Stomach (tissue), 9 donors: Measurements from ENCODE around the gene SH3TC1. TPM values are rescaled to one million over a fixed set of nuclear protein-coding genes. Genes with fewer than 3 reads are reported as not detected.
A peak's percentile ranks its signal among the peaks of the same experiment; 100 is the strongest.

Experiments used
- DNase-seq, 2 donors: peaks; one replicate each; pipeline versions ENCODE4 v3.0.0 to v3.0.0-alpha.2; 2013 to 2019
- H3K27ac ChIP-seq, 5 donors: fragments of 200-600 bp in 4 of 5; sonication (generic) in 4 of 5; one replicate each; pipeline ENCODE4 v1.5.1; 2013 to 2019; ENCODE audit warnings: mild to moderate bottlenecking in 1 of 5, moderate library complexity in 1 of 5
- H3K27me3 ChIP-seq, 3 donors: fragments of 200-600 bp; sonication (generic); one replicate each; pipeline ENCODE4 v1.5.1; 2017 to 2019; ENCODE audit warnings: mixed run types in 1 of 3
- H3K36me3 ChIP-seq, 4 donors: fragments of 200-600 bp; sonication (generic); 1 replicate in 3 of 4; 2 replicates in 1 of 4; pipeline ENCODE4 v1.5.1; 2016 to 2019
- H3K4me1 ChIP-seq, 4 donors: fragments of 200-600 bp; sonication (generic); one replicate each; pipeline ENCODE4 v1.5.1; 2016 to 2019
- H3K4me3 ChIP-seq, 4 donors: fragments of 200-600 bp; sonication (generic) in 3 of 4; one replicate each; pipeline ENCODE4 v1.5.1; 2016 to 2019; ENCODE audit warnings: mild to moderate bottlenecking in 1 of 4
- H3K9me3 ChIP-seq, 4 donors: fragments of 200-600 bp; sonication (generic); one replicate each; pipeline ENCODE4 v1.5.1; 2016 to 2019
- EP300 ChIP-seq: sonication (generic); formaldehyde crosslinking; IDR thresholded peaks from one replicate; pipeline ENCODE4 v1.6.1; 2017; ENCODE audit warnings: antibody characterized with exemption
- POLR2A ChIP-seq, 4 donors: fragments of 450-650 bp; IDR thresholded peaks; one replicate each; pipeline ENCODE4 v1.6.1; 2016; ENCODE audit warnings: antibody characterized with exemption in 4 of 4, control low read depth in 2 of 4, mild to moderate bottlenecking in 1 of 4, moderate library complexity in 1 of 4
- POLR2AphosphoS5 ChIP-seq, 3 donors: sonication (generic); formaldehyde crosslinking; IDR thresholded peaks; one replicate each; pipeline ENCODE4 v1.6.1; 2016; ENCODE audit warnings: antibody characterized with exemption in 3 of 3
- WGBS, 5 donors: extraction: QIAGEN DNeasy Blood & Tissue Kit in 3 of 5; methylation state at CpG; one replicate each; pipeline versions ENCODE4 v1.1.5 to v1.1.7; 2013 to 2018; 5-methylcytosine and 5-hydroxymethylcytosine counted together
- intact Hi-C: fragments of 100-400 bp; cut with DNase I; formaldehyde crosslinking; loops from one replicate; pipeline ENCODE4 v1.15.1; 2023; ENCODE audit warnings: low total_unique reads
- polyA plus RNA-seq, 3 donors: library from polyadenylated mRNA; stranded (reverse); fragments of 200-250 nt; gene quantifications; one replicate each; pipeline ENCODE4 v1.2.3, GENCODE V29; 2013
- total RNA-seq, 5 donors: library from RNA; depleted of rRNA; stranded (reverse); fragments of >200 nt; gene quantifications; one replicate each; pipeline versions ENCODE4 v1.1.0 to v1.2.3, GENCODE V29; 2014 to 2016
- TF ChIP-seq, protein P1 (sequence below), 7 experiments: fragments of 450-650 bp in 4 of 7; fragments of 200-600 bp in 3 of 7; sonication (generic) in 3 of 7; IDR thresholded peaks; one replicate each; pipeline ENCODE4 v1.5.1; 2016 to 2019; ENCODE audit warnings: antibody characterized with exemption in 7 of 7, control low read depth in 2 of 7, mild to moderate bottlenecking in 1 of 7
- donor health status: healthy with polysubstance abuse.
- donor health status: Bipolar disorder and iron deficiency.
- donor health status: healthy.

SH3TC1 gene
- total and polyA plus RNA-seq, 8 donors, result 12.0 to 96.2 (median 27.9) TPM

DNA sequence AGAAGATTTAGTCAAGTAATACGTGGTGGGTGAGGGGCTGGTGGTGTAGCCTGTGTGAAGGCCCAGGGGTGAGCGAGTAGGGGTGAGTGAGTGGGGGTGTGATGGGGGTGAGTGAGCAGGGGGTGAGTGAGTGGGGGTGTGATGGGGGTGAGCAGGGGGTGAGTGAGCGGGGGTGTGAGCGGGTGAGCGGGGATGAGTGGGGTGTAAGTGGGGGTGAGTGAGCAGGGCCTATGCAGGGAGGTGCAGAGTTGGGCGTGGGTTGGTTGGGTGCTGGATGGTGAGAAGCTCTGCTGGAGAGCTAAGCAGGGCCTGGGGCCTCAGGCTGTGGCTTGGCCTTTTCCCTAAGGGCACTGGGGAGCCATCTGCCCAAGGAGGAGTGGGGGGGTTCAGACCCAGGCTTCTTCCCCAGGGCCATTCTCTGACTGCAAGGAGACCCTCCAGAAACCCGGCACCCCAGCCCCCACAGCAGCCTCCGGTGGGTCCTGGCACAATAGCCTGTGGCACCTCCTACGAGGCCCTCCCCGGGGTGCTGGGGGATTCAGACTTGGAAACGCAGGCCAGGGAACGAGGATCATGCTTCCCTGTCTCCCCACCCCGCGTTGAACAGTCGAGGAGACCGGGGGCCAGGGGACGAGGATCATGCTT is 30.4 kb downstream of the SH3TC1 start:
- intact Hi-C loops, result no loop called here
- TF ChIP-seq POLR2AphosphoS5 (IDR thresholded peaks at IDR 0.05) (no peak), POLR2A (IDR thresholded peaks at IDR 0.05) (no peak), EP300 (no peak)
- TF ChIP-seq, protein P1, sequence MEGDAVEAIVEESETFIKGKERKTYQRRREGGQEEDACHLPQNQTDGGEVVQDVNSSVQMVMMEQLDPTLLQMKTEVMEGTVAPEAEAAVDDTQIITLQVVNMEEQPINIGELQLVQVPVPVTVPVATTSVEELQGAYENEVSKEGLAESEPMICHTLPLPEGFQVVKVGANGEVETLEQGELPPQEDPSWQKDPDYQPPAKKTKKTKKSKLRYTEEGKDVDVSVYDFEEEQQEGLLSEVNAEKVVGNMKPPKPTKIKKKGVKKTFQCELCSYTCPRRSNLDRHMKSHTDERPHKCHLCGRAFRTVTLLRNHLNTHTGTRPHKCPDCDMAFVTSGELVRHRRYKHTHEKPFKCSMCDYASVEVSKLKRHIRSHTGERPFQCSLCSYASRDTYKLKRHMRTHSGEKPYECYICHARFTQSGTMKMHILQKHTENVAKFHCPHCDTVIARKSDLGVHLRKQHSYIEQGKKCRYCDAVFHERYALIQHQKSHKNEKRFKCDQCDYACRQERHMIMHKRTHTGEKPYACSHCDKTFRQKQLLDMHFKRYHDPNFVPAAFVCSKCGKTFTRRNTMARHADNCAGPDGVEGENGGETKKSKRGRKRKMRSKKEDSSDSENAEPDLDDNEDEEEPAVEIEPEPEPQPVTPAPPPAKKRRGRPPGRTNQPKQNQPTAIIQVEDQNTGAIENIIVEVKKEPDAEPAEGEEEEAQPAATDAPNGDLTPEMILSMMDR (IDR thresholded peaks at IDR 0.05), result no peak
- DNase-seq, result no peak
- WGBS, 5 donors, result 82 to 93% (median 90%) methylated on average over 11 to 17 of the region's 17 CpGs
- no peaks in the 10 kb centered on the region for H3K9me3 ChIP-seq
- H3K4me3 ChIP-seq, result no peak overlapping the region
- peaks cover 14 to 70% (median 50%) of the 10 kb centered on the region in 4 donors for H3K36me3 ChIP-seq
- H3K4me1 ChIP-seq, result peaks cover 26 to 51% (median 33%) of the 10 kb centered on the region in 4 donors
- peak overlapping the region in 2 of 5 donors; percentile 64 to 74 for H3K27ac ChIP-seq
- no peaks in the 10 kb centered on the region for H3K27me3 ChIP-seq

DNA sequence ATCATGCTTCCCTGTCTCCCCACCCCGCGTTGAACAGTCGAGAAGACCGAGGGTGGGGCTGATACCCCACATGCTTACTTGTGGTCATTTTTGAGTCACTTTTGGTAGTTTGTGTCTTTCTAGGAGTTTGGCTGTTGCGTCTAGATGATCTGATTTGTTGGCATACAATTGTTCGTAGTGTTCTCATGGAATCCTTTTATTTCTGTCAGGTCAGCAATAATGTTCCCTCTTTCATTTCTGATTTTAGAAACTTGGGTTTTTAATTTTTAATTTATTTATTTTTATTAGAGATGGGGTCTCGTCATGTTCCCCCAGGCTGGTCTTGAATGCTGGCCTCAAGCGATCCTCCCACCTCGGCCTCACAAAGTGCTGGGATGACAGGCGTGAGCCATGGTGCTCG is 30.9 kb downstream of the SH3TC1 start:
- 94 to 96% (median 95%) methylated on average over 11 of the region's 11 CpGs for WGBS, 5 donors
- intact Hi-C loops, result no loop called here
- no peak for DNase-seq
- Histone ChIP-seq H3K36me3 (peaks cover 17 to 70% (median 50%) of the 10 kb centered on the region in 4 donors), H3K9me3 (no peaks in the 10 kb centered on the region), H3K4me3 (no peak overlapping the region), H3K4me1 (peaks cover 26 to 45% (median 33%) of the 10 kb centered on the region in 4 donors), H3K27me3 (no peaks in the 10 kb centered on the region), H3K27ac (no peak overlapping the region)
- TF ChIP-seq, protein P1 (IDR thresholded peaks at IDR 0.05), result no peak
- no peak for TF ChIP-seq POLR2AphosphoS5 (IDR thresholded peaks at IDR 0.05)
- no peak for TF ChIP-seq POLR2A (IDR thresholded peaks at IDR 0.05)
- TF ChIP-seq EP300, result no peak

DNA sequence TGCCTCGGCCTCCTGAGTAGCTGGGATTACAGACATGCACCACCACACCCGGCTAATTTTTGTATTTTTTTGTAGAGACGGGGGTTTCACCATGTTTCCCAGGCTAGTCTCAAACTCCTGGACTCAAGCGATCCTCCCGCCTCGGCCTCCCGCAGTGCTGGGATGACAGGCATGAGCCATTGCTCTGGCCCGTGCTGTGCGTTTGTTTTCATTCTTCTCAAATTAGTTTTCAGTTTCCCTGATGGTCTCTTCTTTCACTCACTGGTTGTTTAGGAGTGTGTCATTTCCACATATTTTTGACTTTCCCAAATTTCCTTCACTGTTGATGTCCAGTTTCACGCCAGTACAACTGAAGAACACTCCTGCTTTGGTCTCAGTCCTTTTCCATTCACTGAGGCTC is 31.8 kb downstream of the SH3TC1 start:
- peaks cover 24 to 37% (median 26%) of the 10 kb centered on the region in 4 donors for H3K4me1 ChIP-seq
- WGBS, 5 donors, result 94 to 97% (median 95%) methylated on average over 10 of the region's 10 CpGs
- intact Hi-C loops, result no loop called here
- DNase-seq, result no peak
- H3K4me3 ChIP-seq, result no peak overlapping the region
- peaks cover 23 to 71% (median 51%) of the 10 kb centered on the region in 4 donors for H3K36me3 ChIP-seq
- H3K27me3 ChIP-seq, result no peaks in the 10 kb centered on the region
- no peak overlapping the region for H3K27ac ChIP-seq
- H3K9me3 ChIP-seq, result no peaks in the 10 kb centered on the region
- TF ChIP-seq, protein P1 (IDR thresholded peaks at IDR 0.05), result no peak
- no peak for TF ChIP-seq POLR2AphosphoS5 (IDR thresholded peaks at IDR 0.05)
- TF ChIP-seq POLR2A (IDR thresholded peaks at IDR 0.05), result no peak
- TF ChIP-seq EP300, result no peak

DNA sequence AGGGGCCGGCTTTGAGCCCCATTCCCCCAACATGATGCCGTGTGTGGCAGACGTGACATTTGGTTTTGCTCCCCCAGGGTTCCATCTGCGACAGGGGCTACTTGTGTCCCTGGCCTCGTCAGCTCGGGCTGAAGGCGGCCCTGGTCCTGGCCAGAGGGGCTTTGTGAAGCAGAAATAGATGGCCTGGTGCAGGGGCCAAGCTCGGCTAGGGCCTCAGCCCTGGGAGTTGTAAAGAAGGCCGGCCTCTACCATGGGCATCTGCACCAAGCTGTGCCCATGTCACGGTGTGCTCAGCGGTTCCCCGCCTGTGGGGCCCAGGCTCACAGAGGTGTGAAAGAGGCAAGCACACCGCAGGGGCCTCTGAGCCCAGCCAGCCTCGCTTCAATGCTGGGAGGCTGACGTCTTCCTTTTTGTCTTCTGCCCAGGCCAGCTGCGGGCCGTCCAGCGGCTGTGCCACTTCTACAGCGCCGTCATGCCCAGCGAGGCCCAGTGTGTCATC is 32.5 kb downstream of the SH3TC1 start:
- H3K36me3 ChIP-seq, result peaks cover 30 to 73% (median 56%) of the 10 kb centered on the region in 4 donors
- H3K9me3 ChIP-seq, result no peaks in the 10 kb centered on the region
- peaks cover 21 to 30% (median 23%) of the 10 kb centered on the region in 4 donors for H3K4me1 ChIP-seq
- H3K27ac ChIP-seq, result no peak overlapping the region
- DNase-seq, result no peak
- no peak overlapping the region for H3K4me3 ChIP-seq
- TF ChIP-seq EP300 (no peak), POLR2A (IDR thresholded peaks at IDR 0.05) (no peak), POLR2AphosphoS5 (IDR thresholded peaks at IDR 0.05) (no peak)
- TF ChIP-seq, protein P1 (IDR thresholded peaks at IDR 0.05), result no peak
- H3K27me3 ChIP-seq, result no peaks in the 10 kb centered on the region
- intact Hi-C loops, result no loop called here
- WGBS, 5 donors, result 94 to 96% (median 95%) methylated on average over 4 to 21 of the region's 21 CpGs
